ENCODE measurements around the gene CLPSL1. TPM values are rescaled to one million over a fixed set of nuclear protein-coding genes. Genes with fewer than 3 reads are reported as not detected.
A peak's percentile ranks its signal among the peaks of the same experiment; 100 is the strongest.

Gene CLPSL1
- total and polyA plus RNA-seq, 2 donors (not counting 3 experiments of a cell fraction or from before 2014, with no cell fraction given) = not detected

- H3K9ac ChIP-seq (replicated peaks; ENCODE audit: extremely low read depth, insufficient read depth, low read length) = no peak overlapping the region
- ChIA-PET POLR2A (no interaction called here), CTCF (interaction anchor here (0.6 to 2.5 kb wide), 12 partner anchors 9 to 337 kb away, joined by 3 to 16 read pairs (median 3); no protein-coding TSS in a partner anchor)
- H4K20me1 ChIP-seq (replicated peaks; ENCODE audit: control insufficient read depth, extremely low read depth, insufficient read depth, low read length) = no peaks in the 10 kb centered on the region
- no peaks in the 10 kb centered on the region for H3K9me3 ChIP-seq (replicated peaks; ENCODE audit: control insufficient read depth, insufficient read depth, low read length)
- H3K4me2 ChIP-seq (ENCODE audit: insufficient read depth, low read length) = no peak overlapping the region
- H3K27ac ChIP-seq (ENCODE audit: insufficient read depth, low read depth, low read length) = no peak overlapping the region
- H3K4me3 ChIP-seq (replicated peaks in 1 of 3; ENCODE audit: insufficient read depth in 1 of 3, low read depth in 1 of 3, low read length in 3 of 3) = no peak overlapping the region
- H3K4me1 ChIP-seq (ENCODE audit: control insufficient read depth, extremely low read depth, insufficient read depth, low read length) = no peaks in the 10 kb centered on the region
- H3K27me3 ChIP-seq (ENCODE audit: control insufficient read depth in 2 of 2, insufficient read depth in 2 of 2, low read length in 2 of 2) = peaks cover 0 to 10% of the 10 kb centered on the region in 2 experiments
- TF ChIP-seq POLR2A (IDR thresholded peaks at IDR 0.05; ENCODE audit: low read depth, low read length) (no peak), FOS (IDR thresholded peaks at IDR 0.05; ENCODE audit: borderline replicate concordance, insufficient read depth, low read length) (no peak), GATA2 (IDR thresholded peaks at IDR 0.05; ENCODE audit: insufficient read depth, insufficient read length, low read depth, low read length) (no peak), EZH2 (IDR thresholded peaks at IDR 0.05; ENCODE audit: borderline replicate concordance, low read depth, low read length, severe bottlenecking) (no peak), CTCF (IDR thresholded peaks at IDR 0.05; ENCODE audit: extremely low read depth in 1 of 2, insufficient read depth in 1 of 2, low read depth in 1 of 2, low read length in 2 of 2) (peak; percentile 20 to 55), JUN (IDR thresholded peaks at IDR 0.05; ENCODE audit: borderline replicate concordance, insufficient read depth, insufficient read length, low read depth) (no peak), MYC (IDR thresholded peaks at IDR 0.05; ENCODE audit: low read depth, low read length) (no peak)
- no TSS peak for BruUV-seq (replicated peaks)
- peak; percentile 32 for DNase-seq (ENCODE audit: low read depth, low spot score)
- no peaks in the 10 kb centered on the region for H3K9me1 ChIP-seq (replicated peaks; ENCODE audit: control insufficient read depth, extremely low read depth, insufficient read depth, low read length)
- FAIRE-seq = peak; percentile 68
- no peaks in the 10 kb centered on the region for H3K36me3 ChIP-seq (ENCODE audit: control insufficient read depth in 2 of 2, extremely low read depth in 1 of 2, insufficient read depth in 2 of 2, low read length in 2 of 2)
- dilution Hi-C loops (cut with MboI; ENCODE audit: extremely low pct_ligation_motif_present, low sequenced_read_pairs) = no loop called here
- intact Hi-C loops (cut with micrococcal nuclease) = no loop called here
- H3K79me2 ChIP-seq (ENCODE audit: control insufficient read depth, insufficient read depth, low read length) = no peaks in the 10 kb centered on the region
- H2AFZ ChIP-seq (ENCODE audit: low read depth, low read length) = no peak overlapping the region
These were observed 23.2 kb upstream of the CLPSL1 start for GRCh38 chr6:35757456-35758123.
